ENCODE data around the gene VANGL2. TPM values are rescaled to one million over a fixed set of nuclear protein-coding genes. Genes with fewer than 3 reads are reported as not detected.

VANGL2 gene
- polyA plus RNA-seq, 1 donor from 2014 or later: 22.6 TPM

GRCh38 chr1:160474392-160475242 lies 74.3 kb downstream of the VANGL2 start:
- Histone ChIP-seq H3K9ac (ENCODE audit: low read length) (no peak overlapping the region), H3K27ac (ENCODE audit: low read length) (no peak overlapping the region), H3K9me3 (ENCODE audit: low read length) (no peaks in the 10 kb centered on the region), H3K27me3 (ENCODE audit: insufficient read depth, low read depth, low read length) (no peaks in the 10 kb centered on the region), H3K4me3 (ENCODE audit: low read length) (no peak overlapping the region), H3K79me2 (replicated peaks; ENCODE audit: insufficient read depth, low read length) (no peaks in the 10 kb centered on the region), H3F3A (ENCODE audit: insufficient read depth, low read length, poor library complexity, severe bottlenecking) (no peaks in the 10 kb centered on the region), H3K4me2 (ENCODE audit: low read length) (no peak overlapping the region), H2AFZ (ENCODE audit: low read depth, low read length) (no peak overlapping the region), H3K9me2 (ENCODE audit: insufficient read depth, low read length) (no peaks in the 10 kb centered on the region), H3K36me3 (ENCODE audit: insufficient read depth, low read length) (no peaks in the 10 kb centered on the region), H4K20me1 (ENCODE audit: insufficient read depth) (no peaks in the 10 kb centered on the region)
- TF ChIP-seq TAF1 (IDR thresholded peaks at IDR 0.05; ENCODE audit: low read depth) (no peak), RAD21 (conservative IDR thresholded peaks at IDR 0.05) (no peak), POLR2AphosphoS5 (IDR thresholded peaks at IDR 0.05) (no peak), EP300 (conservative IDR thresholded peaks at IDR 0.05; ENCODE audit: poor library complexity, severe bottlenecking) (no peak)
- TF ChIP-seq, protein P1, sequence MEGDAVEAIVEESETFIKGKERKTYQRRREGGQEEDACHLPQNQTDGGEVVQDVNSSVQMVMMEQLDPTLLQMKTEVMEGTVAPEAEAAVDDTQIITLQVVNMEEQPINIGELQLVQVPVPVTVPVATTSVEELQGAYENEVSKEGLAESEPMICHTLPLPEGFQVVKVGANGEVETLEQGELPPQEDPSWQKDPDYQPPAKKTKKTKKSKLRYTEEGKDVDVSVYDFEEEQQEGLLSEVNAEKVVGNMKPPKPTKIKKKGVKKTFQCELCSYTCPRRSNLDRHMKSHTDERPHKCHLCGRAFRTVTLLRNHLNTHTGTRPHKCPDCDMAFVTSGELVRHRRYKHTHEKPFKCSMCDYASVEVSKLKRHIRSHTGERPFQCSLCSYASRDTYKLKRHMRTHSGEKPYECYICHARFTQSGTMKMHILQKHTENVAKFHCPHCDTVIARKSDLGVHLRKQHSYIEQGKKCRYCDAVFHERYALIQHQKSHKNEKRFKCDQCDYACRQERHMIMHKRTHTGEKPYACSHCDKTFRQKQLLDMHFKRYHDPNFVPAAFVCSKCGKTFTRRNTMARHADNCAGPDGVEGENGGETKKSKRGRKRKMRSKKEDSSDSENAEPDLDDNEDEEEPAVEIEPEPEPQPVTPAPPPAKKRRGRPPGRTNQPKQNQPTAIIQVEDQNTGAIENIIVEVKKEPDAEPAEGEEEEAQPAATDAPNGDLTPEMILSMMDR (IDR thresholded peaks at IDR 0.05; ENCODE audit: poor library complexity, severe bottlenecking): no peak

Small RNA genes within 50 kb of the gene (small RNA-seq; reads per million reads assigned to genes)
- gene RNU4-42P: 0 reads per million in 3 experiments

Other genes starting within 250 kb of the VANGL2 start
- gene ATP1A4, start 249.0 kb upstream of the VANGL2 start, polyA plus RNA-seq: not detected in 2 replicates
- gene CASQ1, start 210.0 kb upstream of the VANGL2 start, polyA plus RNA-seq: not detected in 2 replicates
- gene PEA15, start 195.2 kb upstream of the VANGL2 start, polyA plus RNA-seq: 46.4 and 51.9 TPM in 2 replicates
- 153 TPM in 2 replicates for gene DCAF8, start 138.0 kb upstream of the VANGL2 start, polyA plus RNA-seq
- 37.7 and 51.6 TPM in 2 replicates for gene PEX19, start 115.4 kb upstream of the VANGL2 start, polyA plus RNA-seq
- 75.0 and 75.6 TPM in 2 replicates for gene COPA, start 57.3 kb upstream of the VANGL2 start, polyA plus RNA-seq
- 21.0 and 26.8 TPM in 2 replicates for gene NCSTN, start 57.2 kb upstream of the VANGL2 start, polyA plus RNA-seq
- gene NHLH1, start 33.5 kb upstream of the VANGL2 start, polyA plus RNA-seq: 0.11 and 0.90 TPM in 2 replicates
- not detected in 2 replicates for gene SLAMF6, start 122.7 kb downstream of the VANGL2 start, polyA plus RNA-seq
- gene CD84, start 178.9 kb downstream of the VANGL2 start, polyA plus RNA-seq: not detected in 2 replicates
- gene SLAMF1, start 246.5 kb downstream of the VANGL2 start, polyA plus RNA-seq: not detected in 2 replicates

Data from neural cell (in vitro differentiated cells).